HUES48 (cell line): ENCODE results near the gene EGLN3.

ENCODE experiments used
- H3K27ac ChIP-seq: one replicate; pipeline ENCODE4 v1.7.0; 2013; ENCODE audit warnings: low read depth, low read length, inconsistent platforms
- H3K27me3 ChIP-seq: 2 replicates; pipeline ENCODE4 v1.6.1; 2013; ENCODE audit warnings: mild to moderate bottlenecking, low read length; ENCODE audit not compliant: control insufficient read depth, insufficient read depth
- H3K36me3 ChIP-seq: 2 replicates; pipeline ENCODE4 v1.6.1; 2013; ENCODE audit warnings: low read length; ENCODE audit not compliant: control insufficient read depth, insufficient read depth
- H3K4me1 ChIP-seq: 2 replicates; pipeline ENCODE4 v1.6.1; 2013; ENCODE audit warnings: mild to moderate bottlenecking, low read length; ENCODE audit not compliant: control insufficient read depth, insufficient read depth
- H3K4me3 ChIP-seq: 2 replicates; pipeline ENCODE4 v1.5.1; 2013; ENCODE audit warnings: mild to moderate bottlenecking, low read depth, low read length
- H3K9ac ChIP-seq: 2 replicates; pipeline ENCODE4 v1.6.1; 2013; ENCODE audit warnings: mild to moderate bottlenecking, low read depth, low read length, moderate library complexity
- H3K9me3 ChIP-seq: 2 replicates; pipeline ENCODE4 v1.6.1; 2013; ENCODE audit warnings: low read length; ENCODE audit not compliant: control insufficient read depth, insufficient read depth

Gene EGLN3

GRCh38 chr14:33897382-33897781 lies 53.5 kb downstream of the EGLN3 start:
- Histone ChIP-seq H3K27me3 (no peaks in the 10 kb centered on the region), H3K4me3 (no peak overlapping the region), H3K9me3 (no peaks in the 10 kb centered on the region), H3K36me3 (no peaks in the 10 kb centered on the region), H3K9ac (no peak overlapping the region), H3K4me1 (no peaks in the 10 kb centered on the region), H3K27ac (no peak overlapping the region)

GRCh38 chr14:33894339-33894738 lies 56.5 kb downstream of the EGLN3 start:
- Histone ChIP-seq H3K27me3 (no peaks in the 10 kb centered on the region), H3K9ac (no peak overlapping the region), H3K36me3 (no peaks in the 10 kb centered on the region), H3K27ac (no peak overlapping the region), H3K4me1 (no peaks in the 10 kb centered on the region), H3K9me3 (no peaks in the 10 kb centered on the region), H3K4me3 (no peak overlapping the region)

GRCh38 chr14:33891700-33892099 lies 59.2 kb downstream of the EGLN3 start:
- no peaks in the 10 kb centered on the region for H3K9me3 ChIP-seq
- H3K4me3 ChIP-seq: no peak overlapping the region
- no peaks in the 10 kb centered on the region for H3K27me3 ChIP-seq
- H3K27ac ChIP-seq: no peak overlapping the region
- H3K9ac ChIP-seq: no peak overlapping the region
- no peaks in the 10 kb centered on the region for H3K36me3 ChIP-seq
- no peaks in the 10 kb centered on the region for H3K4me1 ChIP-seq

GRCh38 chr14:33884916-33885315 lies 66.0 kb downstream of the EGLN3 start:
- Histone ChIP-seq H3K9me3 (no peaks in the 10 kb centered on the region), H3K4me1 (no peaks in the 10 kb centered on the region), H3K27ac (no peak overlapping the region), H3K36me3 (no peaks in the 10 kb centered on the region), H3K9ac (no peak overlapping the region), H3K27me3 (no peaks in the 10 kb centered on the region), H3K4me3 (no peak overlapping the region)

- Histone ChIP-seq H3K27ac (no peak overlapping the region), H3K36me3 (no peaks in the 10 kb centered on the region), H3K9me3 (0 out of 2 replicates have a peak, but pooled peaks cover 5% of the 10 kb centered on the region), H3K4me3 (no peak overlapping the region), H3K27me3 (no peaks in the 10 kb centered on the region), H3K4me1 (no peaks in the 10 kb centered on the region), H3K9ac (no peak overlapping the region)
These were observed 70.5 kb downstream of the EGLN3 start for GRCh38 chr14:33880330-33880729.

- Histone ChIP-seq H3K4me3 (no peak overlapping the region), H3K4me1 (no peaks in the 10 kb centered on the region), H3K27ac (no peak overlapping the region), H3K9ac (no peak overlapping the region), H3K27me3 (no peaks in the 10 kb centered on the region), H3K9me3 (0 out of 2 replicates have a peak, but pooled peaks cover 5% of the 10 kb centered on the region), H3K36me3 (no peaks in the 10 kb centered on the region)
These were observed 71.1 kb downstream of the EGLN3 start for GRCh38 chr14:33879684-33880286.

GRCh38 chr14:33876274-33876673 lies 74.6 kb downstream of the EGLN3 start:
- H3K9ac ChIP-seq: no peak overlapping the region
- no peak overlapping the region for H3K27ac ChIP-seq
- no peaks in the 10 kb centered on the region for H3K36me3 ChIP-seq

More at GRCh38 chr14:33876274-33876673, 74.6 kb downstream of the EGLN3 start:
- H3K9me3 ChIP-seq: 0 out of 2 replicates have a peak, but pooled peaks cover 5% of the 10 kb centered on the region
- H3K27me3 ChIP-seq: no peaks in the 10 kb centered on the region
- H3K4me1 ChIP-seq: no peaks in the 10 kb centered on the region
- H3K4me3 ChIP-seq: no peak overlapping the region
